KMS-11 (cell line): ENCODE results near the gene NFATC2.

Experiments
- H2AFZ ChIP-seq: fragments of 200-600 bp; sonication (generic); 2 replicates; pipeline ENCODE4 v1.6.1; 2016; ENCODE audit warnings: antibody characterized with exemption, mixed run types, low read depth
- H3K27ac ChIP-seq: fragments of 200-600 bp; sonication (generic); 2 replicates; pipeline ENCODE4 v1.6.1; 2016; ENCODE audit warnings: mild to moderate bottlenecking, mixed run types
- H3K27me3 ChIP-seq: fragments of 200-600 bp; sonication (generic); 2 replicates; pipeline ENCODE4 v1.6.1; 2017; ENCODE audit warnings: mild to moderate bottlenecking, low read depth, mixed run types, moderate library complexity; ENCODE audit not compliant: insufficient read depth
- H3K36me3 ChIP-seq: fragments of 200-600 bp; sonication (generic); 2 replicates; pipeline ENCODE4 v1.6.1; 2017; ENCODE audit warnings: mild to moderate bottlenecking, mixed run types; ENCODE audit not compliant: insufficient read depth
- H3K4me1 ChIP-seq: fragments of 200-600 bp; sonication (generic); 2 replicates; pipeline ENCODE4 v1.6.1; 2016; ENCODE audit warnings: mild to moderate bottlenecking, low read depth, mixed run types; ENCODE audit not compliant: poor library complexity, severe bottlenecking
- H3K4me2 ChIP-seq: fragments of 200-600 bp; sonication (generic); 2 replicates; pipeline ENCODE4 v1.7.0; 2016; ENCODE audit warnings: mild to moderate bottlenecking, mixed run types
- H3K4me3 ChIP-seq: fragments of 200-600 bp; sonication (generic); IDR thresholded peaks from 2 replicates; pipeline ENCODE4 v1.6.1; 2017; ENCODE audit warnings: low read depth, low read length, mixed read lengths; ENCODE audit not compliant: insufficient read depth
- H3K79me2 ChIP-seq: fragments of 200-600 bp; sonication (generic); 2 replicates; pipeline ENCODE4 v1.6.1; 2016; ENCODE audit warnings: low read depth, mixed run types; ENCODE audit not compliant: insufficient read depth
- H3K9ac ChIP-seq: fragments of 200-600 bp; sonication (generic); 2 replicates; pipeline ENCODE4 v1.6.1; 2016; ENCODE audit warnings: mild to moderate bottlenecking, mixed run types
- H4K20me1 ChIP-seq: fragments of 200-600 bp; sonication (generic); 2 replicates; pipeline ENCODE4 v1.6.1; 2016; ENCODE audit warnings: mild to moderate bottlenecking, mixed run types; ENCODE audit not compliant: insufficient read depth
- CTCF ChIP-seq: fragments of 200-600 bp; sonication (generic); conservative IDR thresholded peaks from 2 replicates; pipeline ENCODE4 v1.6.1; 2017; ENCODE audit warnings: low read depth, mild to moderate bottlenecking, antibody characterized with exemption, low read length, moderate library complexity, mixed read lengths

NFATC2 gene

DNA sequence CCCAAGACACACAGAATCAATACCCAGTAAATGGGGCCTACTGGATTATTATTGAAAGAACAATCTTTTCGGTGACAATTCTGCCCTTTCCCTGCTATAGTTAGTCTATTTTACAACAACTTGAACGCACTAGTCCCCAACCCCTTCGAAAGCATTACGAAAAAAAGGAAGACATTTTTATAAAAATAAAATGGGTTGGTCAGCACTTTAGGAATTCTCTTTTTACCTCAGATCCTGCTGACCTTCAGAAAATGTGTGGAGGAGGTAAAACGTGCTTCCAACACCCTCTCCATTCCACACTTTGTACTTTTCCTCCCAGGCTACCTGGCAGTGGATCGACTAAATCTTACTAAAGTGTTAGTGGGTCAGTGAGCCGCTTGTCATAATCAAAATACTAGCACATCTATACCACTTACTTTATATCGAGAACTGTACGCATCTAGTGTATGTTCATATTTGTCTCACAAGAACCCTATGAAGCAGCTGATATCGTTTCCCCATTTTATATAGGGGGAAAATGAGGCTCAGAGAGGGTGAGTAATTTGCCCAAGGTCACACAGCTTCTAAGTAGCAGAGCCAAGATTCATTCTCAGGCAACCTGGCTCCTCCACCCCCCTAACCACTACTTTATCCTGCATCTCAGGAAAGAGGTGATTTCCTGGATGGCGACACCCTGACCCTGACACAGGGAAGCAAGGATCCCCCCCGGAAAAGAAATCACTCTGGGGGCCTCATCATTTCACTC lies 10.6 kb downstream of the NFATC2 start:
- Histone ChIP-seq H3K27ac (no peak overlapping the region), H3K79me2 (peaks cover 97% of the 10 kb centered on the region)

DNA sequence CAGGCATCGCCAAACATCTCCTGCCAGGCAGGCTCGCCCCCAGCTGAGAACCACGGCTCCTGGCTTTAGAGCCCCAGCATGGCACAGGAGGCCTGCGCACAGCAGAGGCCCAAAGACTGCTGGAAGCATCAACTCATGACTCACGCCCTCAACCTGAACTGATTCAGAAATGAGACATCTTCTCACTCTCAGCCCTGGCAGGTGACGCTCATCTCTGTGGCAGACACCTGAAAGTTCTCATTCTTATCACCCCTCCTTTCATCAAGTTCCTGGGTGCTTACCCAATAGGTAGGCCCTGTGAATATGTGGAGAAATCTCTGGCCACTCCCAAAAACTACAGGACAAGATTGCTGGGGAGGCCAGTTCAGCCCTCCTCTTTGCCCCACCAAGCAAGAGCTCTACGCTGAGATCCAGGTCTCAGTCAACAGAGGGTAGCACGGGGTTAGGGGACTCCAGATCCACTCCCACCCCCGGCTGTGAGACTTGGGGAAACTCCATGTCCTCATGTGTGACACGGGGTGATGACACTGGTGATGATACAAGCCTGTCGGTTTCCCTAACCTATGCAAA lies 11.3 kb downstream of the NFATC2 start:
- peaks cover 94% of the 10 kb centered on the region for H3K79me2 ChIP-seq

More for the DNA sequence above, 10.6 kb downstream of the NFATC2 start:
- Histone ChIP-seq H4K20me1 (peaks cover 18% of the 10 kb centered on the region; the same call in 1 of the 2 replicates), H3K4me1 (peaks cover 3% of the 10 kb centered on the region), H3K9ac (no peak overlapping the region), H3K36me3 (no peaks in the 10 kb centered on the region), H3K4me3 (no peak overlapping the region), H3K4me2 (no peak overlapping the region), H2AFZ (no peak overlapping the region), H3K27me3 (no peaks in the 10 kb centered on the region)
- TF ChIP-seq CTCF, result no peak

DNA sequence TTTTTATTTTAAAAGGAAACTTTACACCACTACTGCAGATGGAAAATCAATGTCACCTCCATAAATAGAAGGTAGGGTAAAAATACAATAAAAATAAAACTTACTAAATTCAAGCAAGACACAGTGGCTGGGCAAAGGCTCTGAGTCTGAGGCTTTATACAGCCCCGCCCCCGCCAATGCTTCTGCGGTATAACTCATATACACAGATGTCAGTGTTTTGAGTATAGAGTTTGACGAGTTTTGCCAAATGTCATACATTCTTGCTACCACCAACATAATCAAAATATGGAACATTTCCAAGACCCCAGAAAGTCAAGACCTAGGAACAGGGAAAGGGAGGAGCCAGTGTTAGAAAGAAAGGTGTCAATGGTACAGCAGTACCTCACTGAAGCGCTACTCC lies 12.8 kb downstream of the NFATC2 start:
- Histone ChIP-seq H3K27ac (no peak overlapping the region), H3K9ac (no peak overlapping the region), H3K79me2 (peaks cover 89% of the 10 kb centered on the region), H3K4me1 (peaks cover 3% of the 10 kb centered on the region), H3K4me3 (no peak overlapping the region), H3K4me2 (no peak overlapping the region), H4K20me1 (peaks cover 15% of the 10 kb centered on the region; the same call in 1 of the 2 replicates), H3K36me3 (no peaks in the 10 kb centered on the region), H3K27me3 (no peaks in the 10 kb centered on the region), H2AFZ (no peak overlapping the region)
- no peak for TF ChIP-seq CTCF

More for the DNA sequence above, 11.3 kb downstream of the NFATC2 start:
- Histone ChIP-seq H3K27me3 (no peaks in the 10 kb centered on the region), H3K4me1 (peaks cover 3% of the 10 kb centered on the region), H3K27ac (no peak overlapping the region), H2AFZ (no peak overlapping the region), H3K4me3 (no peak overlapping the region), H3K4me2 (no peak overlapping the region), H3K9ac (no peak overlapping the region), H4K20me1 (peaks cover 20% of the 10 kb centered on the region; the same call in 1 of the 2 replicates), H3K36me3 (no peaks in the 10 kb centered on the region)
- TF ChIP-seq CTCF, result no peak

DNA sequence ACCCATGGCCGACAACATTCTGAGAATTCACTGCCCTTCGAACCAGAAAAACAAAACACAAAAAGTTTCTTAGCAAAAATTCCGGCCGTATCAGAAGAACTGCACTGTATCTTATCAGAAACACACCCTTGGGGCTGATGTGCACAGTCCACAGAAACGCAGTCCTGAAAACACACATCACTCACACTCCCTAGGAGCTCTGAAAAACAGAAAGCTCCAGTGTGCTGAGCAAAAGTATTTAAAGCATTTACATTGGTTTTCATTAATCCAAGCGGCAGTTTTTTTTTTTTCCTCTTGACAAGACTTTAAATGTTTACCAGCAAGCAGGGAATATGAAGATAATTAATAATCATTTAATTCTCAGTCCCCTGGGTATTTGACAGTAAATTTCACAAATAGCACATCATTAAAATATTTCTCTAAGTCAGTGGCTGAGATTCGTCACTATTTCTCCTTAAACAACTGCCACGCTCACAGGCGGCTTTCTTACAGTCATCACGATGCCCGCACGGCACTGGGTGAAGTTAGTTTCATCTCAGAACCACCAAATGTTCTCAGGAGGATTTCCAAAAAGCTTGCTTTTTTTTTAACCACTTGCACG lies 13.3 kb downstream of the NFATC2 start:
- Histone ChIP-seq H3K9ac (no peak overlapping the region), H4K20me1 (peaks cover 14% of the 10 kb centered on the region; the same call in 1 of the 2 replicates), H3K4me1 (no peaks in the 10 kb centered on the region), H3K4me3 (no peak overlapping the region), H3K27me3 (no peaks in the 10 kb centered on the region), H3K4me2 (no peak overlapping the region), H2AFZ (no peak overlapping the region), H3K27ac (no peak overlapping the region), H3K79me2 (peaks cover 88% of the 10 kb centered on the region), H3K36me3 (no peaks in the 10 kb centered on the region)
- TF ChIP-seq CTCF, result no peak
